HepG2 (cell line): ENCODE data around the gene CRTAC1. TPM values are rescaled to one million over a fixed set of nuclear protein-coding genes. Genes with fewer than 3 reads are reported as not detected.

Experiments used
- ATAC-seq: fragments of 200-7000 bp; cut with Tn5 transposase; 3 replicates; pipeline ENCODE4 v1.9.1; 2020; ENCODE audit warnings: mild to moderate bottlenecking, moderate library complexity
- BruUV-seq: library from RNA; stranded (reverse); fragments of 400-500 nt; replicated peaks from 2 replicates; lab custom pipeline; 2021; lab: Mats Ljungman, UMichigan
- CTCF ChIA-PET: fragments of 300-600 bp; formaldehyde crosslinking; extraction: SDS; loops from one replicate; lab custom pipeline; 2021; ENCODE audit warnings: low total read pairs, inconsistent platforms, low intra/inter-chr PET ratio; lab: Yijun Ruan, JAX
- POLR2A ChIA-PET: fragments of 350-600 bp; sonication (Branson Sonifier 250); formaldehyde crosslinking; loops from one replicate; lab custom pipeline; 2020; ENCODE audit warnings: antibody characterized with exemption, inconsistent platforms; lab: Yijun Ruan, JAX
- DNase-seq: peaks from one replicate; pipeline ENCODE4 v3.0.0-alpha.2; 2015; ENCODE audit warnings: low spot score
- FAIRE-seq: peaks from 3 replicates; lab custom pipeline; 2011; peaks lifted over from hg19 to GRCh38; lab: Jason Lieb, UNC
- H2AFZ ChIP-seq: one replicate; pipeline ENCODE4 v1.6.1; 2011; ENCODE audit warnings: low read length, inconsistent platforms
- H3K27ac ChIP-seq: fragments of 300-600 bp; 3 replicates; pipeline ENCODE4 v1.8.0; 2011; ENCODE audit warnings: mixed run types, mild to moderate bottlenecking, mixed read lengths, low read length, inconsistent platforms; ENCODE audit not compliant: insufficient read depth; ENCODE audit errors: extremely low read length
- H3K27me3 ChIP-seq, 2 experiments: fragments of 200-600 bp in 1 of 2; 2 replicates in 1 of 2; 3 replicates in 1 of 2; pipeline versions ENCODE4 v1.6.0 to v1.8.0; 2011; ENCODE audit warnings: low read length in 2 of 2, mild to moderate bottlenecking in 2 of 2, moderate library complexity in 2 of 2, inconsistent platforms in 1 of 2; ENCODE audit not compliant: insufficient read depth in 2 of 2, control insufficient read depth in 1 of 2
- H3K36me3 ChIP-seq, 2 experiments: fragments of 200-600 bp in 1 of 2; replicated peaks in 1 of 2; 2 replicates in 1 of 2; 3 replicates in 1 of 2; pipeline versions ENCODE4 v1.5.1 to v1.8.0; 2011; ENCODE audit warnings: low read length in 2 of 2, inconsistent platforms in 1 of 2; ENCODE audit not compliant: insufficient read depth in 2 of 2, control insufficient read depth in 1 of 2
- H3K4me1 ChIP-seq: 2 replicates; pipeline ENCODE4 v1.5.1; 2012; ENCODE audit warnings: low read length, inconsistent platforms; ENCODE audit not compliant: insufficient read depth
- H3K4me2 ChIP-seq: 2 replicates; pipeline ENCODE4 v1.6.0; 2011; ENCODE audit warnings: low read depth, low read length, inconsistent platforms
- H3K4me3 ChIP-seq, 3 experiments: fragments of 200-600 bp in 1 of 3; sonication (generic), shearing (Covaris generic) in 1 of 3; replicated peaks in 1 of 3; 2 replicates each; pipeline ENCODE4 v1.5.1; 2011 to 2016; ENCODE audit warnings: low read length in 3 of 3, inconsistent platforms in 2 of 3, low read depth in 2 of 3, mild to moderate bottlenecking in 2 of 3, control low read depth in 1 of 3, mixed read lengths in 1 of 3; ENCODE audit not compliant: insufficient read depth in 1 of 3
- H3K79me2 ChIP-seq: one replicate; pipeline ENCODE4 v1.6.1; 2011; ENCODE audit warnings: low read length, inconsistent platforms; ENCODE audit not compliant: insufficient read depth
- H3K9ac ChIP-seq: 2 replicates; pipeline ENCODE4 v1.6.0; 2011; ENCODE audit warnings: mild to moderate bottlenecking, low read depth, low read length, inconsistent platforms; ENCODE audit not compliant: insufficient read depth
- H3K9me3 ChIP-seq: 2 replicates; pipeline ENCODE4 v1.5.1; 2012; ENCODE audit warnings: mild to moderate bottlenecking, low read length
- H4K20me1 ChIP-seq: 2 replicates; pipeline ENCODE4 v1.6.0; 2011; ENCODE audit warnings: inconsistent platforms, mild to moderate bottlenecking, low read length, moderate library complexity; ENCODE audit not compliant: insufficient read depth
- ATF1 ChIP-seq: IDR thresholded peaks from 2 replicates; pipeline ENCODE4 v1.6.1; 2016; ENCODE audit warnings: mild to moderate bottlenecking, control low read depth
- CAMTA2 ChIP-seq: sonication (generic); formaldehyde crosslinking; IDR thresholded peaks from 2 replicates; pipeline ENCODE4 v1.4.0; 2020; ENCODE audit warnings: mild to moderate bottlenecking, missing genetic modification reagents, borderline replicate concordance
- JDP2 ChIP-seq: sonication (generic); formaldehyde crosslinking; IDR thresholded peaks from 2 replicates; pipeline ENCODE4 v1.8.1; 2022; ENCODE audit warnings: missing genetic modification reagents, borderline replicate concordance
- MTA3 ChIP-seq: sonication (generic); formaldehyde crosslinking; IDR thresholded peaks from 2 replicates; pipeline ENCODE4 v1.4.0; 2020; ENCODE audit warnings: missing genetic modification reagents
- MTF2 ChIP-seq: sonication (generic); formaldehyde crosslinking; IDR thresholded peaks from 2 replicates; pipeline ENCODE4 v1.5.0; 2020; ENCODE audit warnings: missing genetic modification reagents, borderline replicate concordance
- MZF1 ChIP-seq: sonication (generic); formaldehyde crosslinking; IDR thresholded peaks from 2 replicates; pipeline ENCODE4 v1.8.1; 2023; ENCODE audit warnings: mild to moderate bottlenecking, missing genetic modification reagents, borderline replicate concordance
- NR1H2 ChIP-seq: sonication (generic); formaldehyde crosslinking; IDR thresholded peaks from 2 replicates; pipeline ENCODE4 v1.8.1; 2022; ENCODE audit warnings: low read depth, missing genetic modification reagents, borderline replicate concordance
- PAX8 ChIP-seq: sonication (generic); formaldehyde crosslinking; IDR thresholded peaks from 2 replicates; pipeline ENCODE4 v1.8.0; 2022; ENCODE audit warnings: mild to moderate bottlenecking, missing genetic modification reagents, borderline replicate concordance
- RORA ChIP-seq: sonication (generic); formaldehyde crosslinking; IDR thresholded peaks from 2 replicates; pipeline ENCODE4 v1.5.0; 2020; ENCODE audit warnings: mild to moderate bottlenecking, missing genetic modification reagents, moderate library complexity
- SAFB2 ChIP-seq: sonication (generic); formaldehyde crosslinking; IDR thresholded peaks from 2 replicates; pipeline ENCODE4 v1.5.1; 2020; ENCODE audit warnings: missing genetic modification reagents, low read depth, mild to moderate bottlenecking, borderline replicate concordance
- SCMH1 ChIP-seq: sonication (generic); formaldehyde crosslinking; IDR thresholded peaks from 2 replicates; pipeline ENCODE4 v1.9.0; 2021; ENCODE audit warnings: missing genetic modification reagents, mild to moderate bottlenecking, borderline replicate concordance
- ZNF138 ChIP-seq: sonication (generic); formaldehyde crosslinking; IDR thresholded peaks from 2 replicates; pipeline ENCODE4 v1.5.0; 2020; ENCODE audit warnings: mild to moderate bottlenecking, low read depth, missing genetic modification reagents
- ZNF251 ChIP-seq: sonication (generic); formaldehyde crosslinking; IDR thresholded peaks from 2 replicates; pipeline ENCODE4 v1.9.0; 2021; ENCODE audit warnings: mild to moderate bottlenecking, missing genetic modification reagents
- ZNF30 ChIP-seq: sonication (generic); formaldehyde crosslinking; IDR thresholded peaks from 2 replicates; pipeline ENCODE4 v1.5.0; 2020; ENCODE audit warnings: mild to moderate bottlenecking, missing genetic modification reagents
- ZNF326 ChIP-seq: sonication (generic); formaldehyde crosslinking; IDR thresholded peaks from 2 replicates; pipeline ENCODE4 v1.4.0; 2020; ENCODE audit warnings: missing genetic modification reagents, borderline replicate concordance
- ZNF605 ChIP-seq: sonication (generic); formaldehyde crosslinking; IDR thresholded peaks from 2 replicates; pipeline ENCODE4 v1.8.0; 2022; ENCODE audit warnings: mild to moderate bottlenecking, missing genetic modification reagents
- ZNF644 ChIP-seq: IDR thresholded peaks from 2 replicates; pipeline ENCODE4 v1.6.1; 2016; ENCODE audit warnings: low read depth
- ZSCAN25 ChIP-seq: sonication (generic); formaldehyde crosslinking; IDR thresholded peaks from 2 replicates; pipeline ENCODE4 v1.8.0; 2022; ENCODE audit warnings: mild to moderate bottlenecking, missing genetic modification reagents
- WGBS: methylation state at CpG from one replicate; pipeline ENCODE4 v1.1.6; 2017; ENCODE audit warnings: low lambda C conversion rate; 5-methylcytosine and 5-hydroxymethylcytosine counted together
- in situ Hi-C: cut with HindIII; loops from 2 replicates; pipeline ENCODE4 v1.10.0; 2017; ENCODE audit warnings: low pct_unique_long_range_greater_than_20kb; ENCODE audit not compliant: extremely low pct_ligation_motif_present
- intact Hi-C: fragments of 100-400 bp; cut with micrococcal nuclease; formaldehyde crosslinking; loops from one replicate; pipeline ENCODE4 v1.10.0; 2022; ENCODE audit not compliant: unreplicated experiment
- polyA plus RNA-seq, 8 experiments: library from polyadenylated mRNA; depleted of rRNA in 3 of 8; stranded (reverse) in 7 of 8; unstranded in 1 of 8; fragments of >200 nt; fragmentation: Illumina TruSeq in 4 of 8; extraction: Trizol in 4 of 8; gene quantifications; 2 replicates each; pipeline versions ENCODE4 v1.2.1 to v1.2.3, GENCODE V29; 2011 to 2016; ENCODE audit warnings: low read depth in 4 of 8, missing spikeins in 1 of 8, mixed read lengths in 1 of 8; ENCODE audit not compliant: insufficient read depth in 1 of 8
- total RNA-seq, 5 experiments: library from RNA; depleted of rRNA; stranded (reverse); fragments of >200 nt; fragmentation: Illumina TruSeq; extraction: Trizol; gene quantifications; 2 replicates each; pipeline ENCODE4 v1.2.3, GENCODE V29; 2016; ENCODE audit warnings: low read depth in 1 of 5
- TF ChIP-seq, protein P1 (sequence below): sonication (generic); formaldehyde crosslinking; conservative IDR thresholded peaks from 2 replicates; pipeline ENCODE4 v1.8.0; 2022; ENCODE audit warnings: mild to moderate bottlenecking, moderate library complexity, missing genetic modification reagents
- TF ChIP-seq, protein P2 (sequence below): sonication (generic); formaldehyde crosslinking; IDR thresholded peaks from 2 replicates; pipeline ENCODE4 v1.5.0; 2020; ENCODE audit warnings: mild to moderate bottlenecking, missing genetic modification reagents, borderline replicate concordance

The CRTAC1 gene
- total and polyA plus RNA-seq, 2 of the 13 experiments (the other 11 are each of a cell fraction or from before 2014, with no cell fraction given): not detected

DNA sequence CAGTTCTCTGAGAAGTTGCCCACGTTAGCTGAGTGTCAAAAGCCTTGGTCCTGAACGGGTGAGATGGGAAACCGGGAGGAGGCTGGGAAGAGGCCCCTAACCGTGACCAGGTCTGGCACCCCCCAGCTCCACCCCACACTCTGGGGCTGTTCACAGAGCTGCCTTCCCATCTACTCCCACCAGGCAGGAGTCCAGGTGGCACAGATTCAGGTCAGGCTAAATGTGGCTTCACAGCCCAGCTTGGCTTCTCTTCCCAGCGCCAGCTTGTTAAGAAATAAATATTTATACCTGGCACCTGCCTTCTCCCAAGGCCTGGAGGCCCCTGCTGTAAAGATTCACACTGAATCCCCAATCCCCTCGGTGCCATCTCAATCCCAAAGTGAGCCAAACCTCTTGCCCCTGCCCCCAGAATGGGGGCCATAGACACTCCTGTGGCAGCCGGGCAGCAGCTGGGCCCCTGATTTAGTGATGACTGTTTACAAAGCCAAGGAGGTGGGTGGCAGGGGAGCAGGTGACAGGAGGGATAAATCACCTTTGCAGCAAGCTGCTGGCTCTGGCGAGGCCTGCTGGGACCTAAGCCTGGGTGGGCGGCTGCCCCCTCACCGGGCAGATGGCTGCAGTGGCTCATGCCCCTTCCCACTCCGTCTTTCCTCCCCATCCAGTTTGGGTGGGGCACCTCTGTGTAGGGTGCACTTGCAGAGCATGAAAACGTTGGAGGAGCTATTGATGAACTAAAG, 108.2 kb downstream of the CRTAC1 start:
- no peak overlapping the region for H3K27ac ChIP-seq
- BruUV-seq: no TSS peak
- no peaks in the 10 kb centered on the region for H3K9me3 ChIP-seq
- in situ Hi-C loops (loop anchor here (25.0 kb wide), 1 partner anchor 390 kb away; no protein-coding TSS in a partner anchor), intact Hi-C loops (no loop called here)
- no peaks in the 10 kb centered on the region for H3K79me2 ChIP-seq
- FAIRE-seq (no peak), DNase-seq (no peak), ATAC-seq (no peak)
- H2AFZ ChIP-seq: no peak overlapping the region
- H4K20me1 ChIP-seq: no peaks in the 10 kb centered on the region
- 10% methylated on average over 8 of the region's 12 CpGs for WGBS
- POLR2A ChIA-PET: no interaction called here
- H3K9ac ChIP-seq: no peak overlapping the region
- H3K4me2 ChIP-seq: no peak overlapping the region
- no peak for TF ChIP-seq ZNF251 (CRISPR knock-in tag)
- TF ChIP-seq MZF1 (CRISPR knock-in tag): no peak
- no peak for TF ChIP-seq ZNF30 (CRISPR knock-in tag)
- TF ChIP-seq ZNF644 (CRISPR knock-in tag): no peak
- TF ChIP-seq, protein P1, sequence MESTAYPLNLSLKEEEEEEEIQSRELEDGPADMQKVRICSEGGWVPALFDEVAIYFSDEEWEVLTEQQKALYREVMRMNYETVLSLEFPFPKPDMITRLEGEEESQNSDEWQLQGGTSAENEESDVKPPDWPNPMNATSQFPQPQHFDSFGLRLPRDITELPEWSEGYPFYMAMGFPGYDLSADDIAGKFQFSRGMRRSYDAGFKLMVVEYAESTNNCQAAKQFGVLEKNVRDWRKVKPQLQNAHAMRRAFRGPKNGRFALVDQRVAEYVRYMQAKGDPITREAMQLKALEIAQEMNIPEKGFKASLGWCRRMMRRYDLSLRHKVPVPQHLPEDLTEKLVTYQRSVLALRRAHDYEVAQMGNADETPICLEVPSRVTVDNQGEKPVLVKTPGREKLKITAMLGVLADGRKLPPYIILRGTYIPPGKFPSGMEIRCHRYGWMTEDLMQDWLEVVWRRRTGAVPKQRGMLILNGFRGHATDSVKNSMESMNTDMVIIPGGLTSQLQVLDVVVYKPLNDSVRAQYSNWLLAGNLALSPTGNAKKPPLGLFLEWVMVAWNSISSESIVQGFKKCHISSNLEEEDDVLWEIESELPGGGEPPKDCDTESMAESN (CRISPR knock-in tag): no peak
- TF ChIP-seq JDP2 (CRISPR knock-in tag): no peak
- no peak for TF ChIP-seq ZNF138 (CRISPR knock-in tag)
- TF ChIP-seq ATF1 (CRISPR knock-in tag): no peak
- TF ChIP-seq SCMH1 (CRISPR knock-in tag): no peak
- no peak for TF ChIP-seq MTA3 (CRISPR knock-in tag)
- TF ChIP-seq, protein P2, sequence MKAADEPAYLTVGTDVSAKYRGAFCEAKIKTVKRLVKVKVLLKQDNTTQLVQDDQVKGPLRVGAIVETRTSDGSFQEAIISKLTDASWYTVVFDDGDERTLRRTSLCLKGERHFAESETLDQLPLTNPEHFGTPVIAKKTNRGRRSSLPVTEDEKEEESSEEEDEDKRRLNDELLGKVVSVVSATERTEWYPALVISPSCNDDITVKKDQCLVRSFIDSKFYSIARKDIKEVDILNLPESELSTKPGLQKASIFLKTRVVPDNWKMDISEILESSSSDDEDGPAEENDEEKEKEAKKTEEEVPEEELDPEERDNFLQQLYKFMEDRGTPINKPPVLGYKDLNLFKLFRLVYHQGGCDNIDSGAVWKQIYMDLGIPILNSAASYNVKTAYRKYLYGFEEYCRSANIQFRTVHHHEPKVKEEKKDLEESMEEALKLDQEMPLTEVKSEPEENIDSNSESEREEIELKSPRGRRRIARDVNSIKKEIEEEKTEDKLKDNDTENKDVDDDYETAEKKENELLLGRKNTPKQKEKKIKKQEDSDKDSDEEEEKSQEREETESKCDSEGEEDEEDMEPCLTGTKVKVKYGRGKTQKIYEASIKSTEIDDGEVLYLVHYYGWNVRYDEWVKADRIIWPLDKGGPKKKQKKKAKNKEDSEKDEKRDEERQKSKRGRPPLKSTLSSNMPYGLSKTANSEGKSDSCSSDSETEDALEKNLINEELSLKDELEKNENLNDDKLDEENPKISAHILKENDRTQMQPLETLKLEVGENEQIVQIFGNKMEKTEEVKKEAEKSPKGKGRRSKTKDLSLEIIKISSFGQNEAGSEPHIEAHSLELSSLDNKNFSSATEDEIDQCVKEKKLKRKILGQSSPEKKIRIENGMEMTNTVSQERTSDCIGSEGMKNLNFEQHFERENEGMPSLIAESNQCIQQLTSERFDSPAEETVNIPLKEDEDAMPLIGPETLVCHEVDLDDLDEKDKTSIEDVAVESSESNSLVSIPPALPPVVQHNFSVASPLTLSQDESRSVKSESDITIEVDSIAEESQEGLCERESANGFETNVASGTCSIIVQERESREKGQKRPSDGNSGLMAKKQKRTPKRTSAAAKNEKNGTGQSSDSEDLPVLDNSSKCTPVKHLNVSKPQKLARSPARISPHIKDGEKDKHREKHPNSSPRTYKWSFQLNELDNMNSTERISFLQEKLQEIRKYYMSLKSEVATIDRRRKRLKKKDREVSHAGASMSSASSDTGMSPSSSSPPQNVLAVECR: no peak
- no peak for TF ChIP-seq RORA (CRISPR knock-in tag)
- no peak for TF ChIP-seq ZSCAN25 (CRISPR knock-in tag)
- TF ChIP-seq PAX8 (CRISPR knock-in tag): no peak
- no peak for TF ChIP-seq ZNF605 (CRISPR knock-in tag)
- TF ChIP-seq SAFB2 (CRISPR knock-in tag): no peak
- no peak for TF ChIP-seq CAMTA2 (CRISPR knock-in tag)
- TF ChIP-seq ZNF326 (CRISPR knock-in tag): no peak
- TF ChIP-seq MTF2 (CRISPR knock-in tag): no peak
- no peak for TF ChIP-seq NR1H2
- H3K27me3 ChIP-seq: peaks cover 2 to 24% of the 10 kb centered on the region in 2 experiments; a peak in 4 of 5 replicates
- no peaks in the 10 kb centered on the region for H3K36me3 ChIP-seq
- no peaks in the 10 kb centered on the region for H3K4me1 ChIP-seq
- no peak overlapping the region for H3K4me3 ChIP-seq
- CTCF ChIA-PET: no interaction called here
